GM18520 (cell line): ENCODE measurements around the gene AIFM2.
A peak's percentile ranks its signal among the peaks of the same experiment; 100 is the strongest.
"Not testable (repeated sequence)": the region's sequence is repeated elsewhere in the genome, so short reads cannot be mapped to it uniquely, and the experiment has no call there.

ENCODE experiments used
- ATAC-seq: cut with Tn5 transposase; IDR thresholded peaks from one replicate; pipeline ENCODE4 v1.9.1; 2021; ENCODE audit not compliant: unreplicated experiment

Gene AIFM2

GRCh38 chr10:70132098-70133029 is at the start of gene AIFM2:
TSS of gene AIFM2 (minus strand) at chr10:70132825. CDS start at chr10:70124084, 8,741 bp downstream.
- ATAC-seq = peak; percentile 66

GRCh38 chr10:70179209-70179608 is 46.6 kb upstream of the AIFM2 start:
- not testable (repeated sequence) for ATAC-seq

GRCh38 chr10:70178139-70178725 is 45.6 kb upstream of the AIFM2 start:
- ATAC-seq = no peak

- ATAC-seq = no peak
Measured at GRCh38 chr10:70176441-70176840, 43.8 kb upstream of the AIFM2 start.

- ATAC-seq = no peak
Measured at GRCh38 chr10:70175516-70175915, 42.9 kb upstream of the AIFM2 start.

GRCh38 chr10:70174058-70174741 is 41.6 kb upstream of the AIFM2 start:
- ATAC-seq = no peak

- ATAC-seq = no peak
Measured at GRCh38 chr10:70169649-70170364, 37.2 kb upstream of the AIFM2 start.

GRCh38 chr10:70169011-70169410 is 36.4 kb upstream of the AIFM2 start:
- ATAC-seq = no peak

- ATAC-seq = no peak
Measured at GRCh38 chr10:70167246-70167645, 34.6 kb upstream of the AIFM2 start.

- ATAC-seq = no peak
Measured at GRCh38 chr10:70166394-70166793, 33.8 kb upstream of the AIFM2 start.

- ATAC-seq = no peak
Measured at GRCh38 chr10:70164163-70164562, 31.5 kb upstream of the AIFM2 start.

GRCh38 chr10:70163448-70163847 is 30.8 kb upstream of the AIFM2 start:
- ATAC-seq = no peak

GRCh38 chr10:70162892-70163201 is 30.2 kb upstream of the AIFM2 start:
- peak; percentile 71 for ATAC-seq

- no peak for ATAC-seq
Measured at GRCh38 chr10:70162151-70162891, 29.7 kb upstream of the AIFM2 start.

GRCh38 chr10:70160798-70161197 is 28.2 kb upstream of the AIFM2 start:
- ATAC-seq = no peak

- ATAC-seq = not testable (repeated sequence)
Measured at GRCh38 chr10:70159366-70159765, 26.7 kb upstream of the AIFM2 start.

GRCh38 chr10:70158113-70158512 is 25.5 kb upstream of the AIFM2 start:
- ATAC-seq = no peak

- ATAC-seq = no peak
Measured at GRCh38 chr10:70155255-70155838, 22.7 kb upstream of the AIFM2 start.

GRCh38 chr10:70148516-70148915 is 15.9 kb upstream of the AIFM2 start:
- no peak for ATAC-seq

GRCh38 chr10:70147259-70147625 is 14.6 kb upstream of the AIFM2 start:
- no peak for ATAC-seq
